HL-60 (cell line): Measurements from ENCODE around the gene SOBP.

Source experiments
- GABPA ChIP-seq: IDR thresholded peaks from 2 replicates; pipeline ENCODE4 v1.6.1; 2012; ENCODE audit warnings: low read depth
- POLR2AphosphoS5 ChIP-seq: IDR thresholded peaks from 2 replicates; pipeline ENCODE4 v1.6.1; 2012; ENCODE audit warnings: low read depth
- SPI1 ChIP-seq: IDR thresholded peaks from 2 replicates; pipeline ENCODE4 v1.6.1; 2012; ENCODE audit warnings: low read depth, mild to moderate bottlenecking, borderline replicate concordance
- TF ChIP-seq, protein P1 (sequence below): IDR thresholded peaks from 2 replicates; pipeline ENCODE4 v1.6.1; 2012; ENCODE audit warnings: low read depth; ENCODE audit not compliant: insufficient replicate concordance
- TF ChIP-seq, protein P2 (sequence below): IDR thresholded peaks from one replicate; pipeline ENCODE4 v1.5.1; 2011; ENCODE audit warnings: low read length, control low read depth, inconsistent platforms; ENCODE audit not compliant: insufficient read depth

DNA sequence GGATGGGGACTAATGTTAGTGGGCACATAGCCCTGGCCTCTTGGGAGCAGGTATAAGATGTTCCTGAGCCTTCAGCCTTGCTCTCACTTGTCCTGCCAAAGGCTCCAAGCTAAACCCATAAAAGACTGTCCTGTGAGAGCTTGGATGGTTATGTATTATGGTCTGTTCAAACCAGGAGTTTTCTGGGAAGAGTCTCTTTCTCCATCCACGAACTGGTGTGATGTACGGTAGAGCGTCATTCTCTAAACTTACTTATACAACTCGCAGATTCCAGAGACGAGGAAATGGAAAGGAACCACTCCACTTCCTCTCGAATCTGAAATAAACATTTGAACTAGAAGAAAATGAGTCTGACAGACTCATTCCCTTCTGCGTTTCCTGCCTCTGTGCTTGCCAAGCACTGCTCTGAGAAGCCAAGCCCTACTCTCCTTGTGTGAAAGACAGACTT lies 5.3 kb downstream of the SOBP start:
- TF ChIP-seq, protein P1, sequence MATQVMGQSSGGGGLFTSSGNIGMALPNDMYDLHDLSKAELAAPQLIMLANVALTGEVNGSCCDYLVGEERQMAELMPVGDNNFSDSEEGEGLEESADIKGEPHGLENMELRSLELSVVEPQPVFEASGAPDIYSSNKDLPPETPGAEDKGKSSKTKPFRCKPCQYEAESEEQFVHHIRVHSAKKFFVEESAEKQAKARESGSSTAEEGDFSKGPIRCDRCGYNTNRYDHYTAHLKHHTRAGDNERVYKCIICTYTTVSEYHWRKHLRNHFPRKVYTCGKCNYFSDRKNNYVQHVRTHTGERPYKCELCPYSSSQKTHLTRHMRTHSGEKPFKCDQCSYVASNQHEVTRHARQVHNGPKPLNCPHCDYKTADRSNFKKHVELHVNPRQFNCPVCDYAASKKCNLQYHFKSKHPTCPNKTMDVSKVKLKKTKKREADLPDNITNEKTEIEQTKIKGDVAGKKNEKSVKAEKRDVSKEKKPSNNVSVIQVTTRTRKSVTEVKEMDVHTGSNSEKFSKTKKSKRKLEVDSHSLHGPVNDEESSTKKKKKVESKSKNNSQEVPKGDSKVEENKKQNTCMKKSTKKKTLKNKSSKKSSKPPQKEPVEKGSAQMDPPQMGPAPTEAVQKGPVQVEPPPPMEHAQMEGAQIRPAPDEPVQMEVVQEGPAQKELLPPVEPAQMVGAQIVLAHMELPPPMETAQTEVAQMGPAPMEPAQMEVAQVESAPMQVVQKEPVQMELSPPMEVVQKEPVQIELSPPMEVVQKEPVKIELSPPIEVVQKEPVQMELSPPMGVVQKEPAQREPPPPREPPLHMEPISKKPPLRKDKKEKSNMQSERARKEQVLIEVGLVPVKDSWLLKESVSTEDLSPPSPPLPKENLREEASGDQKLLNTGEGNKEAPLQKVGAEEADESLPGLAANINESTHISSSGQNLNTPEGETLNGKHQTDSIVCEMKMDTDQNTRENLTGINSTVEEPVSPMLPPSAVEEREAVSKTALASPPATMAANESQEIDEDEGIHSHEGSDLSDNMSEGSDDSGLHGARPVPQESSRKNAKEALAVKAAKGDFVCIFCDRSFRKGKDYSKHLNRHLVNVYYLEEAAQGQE, result no peak
- TF ChIP-seq, protein P2, sequence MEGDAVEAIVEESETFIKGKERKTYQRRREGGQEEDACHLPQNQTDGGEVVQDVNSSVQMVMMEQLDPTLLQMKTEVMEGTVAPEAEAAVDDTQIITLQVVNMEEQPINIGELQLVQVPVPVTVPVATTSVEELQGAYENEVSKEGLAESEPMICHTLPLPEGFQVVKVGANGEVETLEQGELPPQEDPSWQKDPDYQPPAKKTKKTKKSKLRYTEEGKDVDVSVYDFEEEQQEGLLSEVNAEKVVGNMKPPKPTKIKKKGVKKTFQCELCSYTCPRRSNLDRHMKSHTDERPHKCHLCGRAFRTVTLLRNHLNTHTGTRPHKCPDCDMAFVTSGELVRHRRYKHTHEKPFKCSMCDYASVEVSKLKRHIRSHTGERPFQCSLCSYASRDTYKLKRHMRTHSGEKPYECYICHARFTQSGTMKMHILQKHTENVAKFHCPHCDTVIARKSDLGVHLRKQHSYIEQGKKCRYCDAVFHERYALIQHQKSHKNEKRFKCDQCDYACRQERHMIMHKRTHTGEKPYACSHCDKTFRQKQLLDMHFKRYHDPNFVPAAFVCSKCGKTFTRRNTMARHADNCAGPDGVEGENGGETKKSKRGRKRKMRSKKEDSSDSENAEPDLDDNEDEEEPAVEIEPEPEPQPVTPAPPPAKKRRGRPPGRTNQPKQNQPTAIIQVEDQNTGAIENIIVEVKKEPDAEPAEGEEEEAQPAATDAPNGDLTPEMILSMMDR, result no peak
- no peak for TF ChIP-seq POLR2AphosphoS5
- no peak for TF ChIP-seq GABPA
- no peak for TF ChIP-seq SPI1
